ENCODE results near the gene DHRSX.

The DHRSX gene

GRCh38 chrX:2317527-2318055 is 183.2 kb downstream of the DHRSX start:
- H3K4me1 ChIP-seq (ENCODE audit: control insufficient read depth, low read length), result no peaks in the 10 kb centered on the region

GRCh38 chrX:2316534-2316933 is 184.2 kb downstream of the DHRSX start:
- Histone ChIP-seq H3K36me3 (ENCODE audit: control insufficient read depth, low read length) (no peaks in the 10 kb centered on the region), H3K4me2 (ENCODE audit: low read length) (no peak overlapping the region)

More at GRCh38 chrX:2317527-2318055, 183.2 kb downstream of the DHRSX start:
- Histone ChIP-seq H3K36me3 (ENCODE audit: control insufficient read depth, low read length) (no peaks in the 10 kb centered on the region), H3K9me2 (replicated peaks; ENCODE audit: control insufficient read depth, low read length) (no peaks in the 10 kb centered on the region), H3K4me2 (ENCODE audit: low read length) (no peak overlapping the region), H3K9me3 (ENCODE audit: control insufficient read depth, insufficient read depth, low read length) (peaks cover 3% of the 10 kb centered on the region; the same call in 1 of the 2 replicates), H3K27ac (ENCODE audit: low read depth, low read length) (no peak overlapping the region), H3K4me3 (ENCODE audit: low read length) (no peak overlapping the region), H3F3A (ENCODE audit: control insufficient read depth, insufficient read depth) (no peaks in the 10 kb centered on the region), H3K27me3 (ENCODE audit: control insufficient read depth, low read length) (no peaks in the 10 kb centered on the region), H4K20me1 (ENCODE audit: control insufficient read depth, insufficient read depth, low read depth, low read length) (no peaks in the 10 kb centered on the region), H3K79me2 (ENCODE audit: control insufficient read depth, low read length) (no peaks in the 10 kb centered on the region)
- TF ChIP-seq EZH2phosphoT487 (IDR thresholded peaks at IDR 0.05; ENCODE audit: borderline replicate concordance, low read length) (no peak), CTCF (IDR thresholded peaks at IDR 0.05; ENCODE audit: low read depth, low read length, poor library complexity, severe bottlenecking) (no peak)

GRCh38 chrX:2315434-2315833 is 185.3 kb downstream of the DHRSX start:
- no peaks in the 10 kb centered on the region for H3K36me3 ChIP-seq (ENCODE audit: control insufficient read depth, low read length)

More at GRCh38 chrX:2316534-2316933, 184.2 kb downstream of the DHRSX start:
- H3K9me3 ChIP-seq (ENCODE audit: control insufficient read depth, insufficient read depth, low read length), result peaks cover 3% of the 10 kb centered on the region; the same call in 1 of the 2 replicates
- H3K9me2 ChIP-seq (replicated peaks; ENCODE audit: control insufficient read depth, low read length), result no peaks in the 10 kb centered on the region
- H3K27ac ChIP-seq (ENCODE audit: low read depth, low read length), result no peak overlapping the region
- no peaks in the 10 kb centered on the region for H3K79me2 ChIP-seq (ENCODE audit: control insufficient read depth, low read length)
- H3K4me1 ChIP-seq (ENCODE audit: control insufficient read depth, low read length), result no peaks in the 10 kb centered on the region
- TF ChIP-seq CTCF (IDR thresholded peaks at IDR 0.05; ENCODE audit: low read depth, low read length, poor library complexity, severe bottlenecking) (no peak), EZH2phosphoT487 (IDR thresholded peaks at IDR 0.05; ENCODE audit: borderline replicate concordance, low read length) (no peak)
- H3K4me3 ChIP-seq (ENCODE audit: low read length), result no peak overlapping the region
- H3F3A ChIP-seq (ENCODE audit: control insufficient read depth, insufficient read depth), result no peaks in the 10 kb centered on the region
- no peaks in the 10 kb centered on the region for H3K27me3 ChIP-seq (ENCODE audit: control insufficient read depth, low read length)
- no peaks in the 10 kb centered on the region for H4K20me1 ChIP-seq (ENCODE audit: control insufficient read depth, insufficient read depth, low read depth, low read length)

More at GRCh38 chrX:2315434-2315833, 185.3 kb downstream of the DHRSX start:
- peaks cover 3% of the 10 kb centered on the region; the same call in 1 of the 2 replicates for H3K9me3 ChIP-seq (ENCODE audit: control insufficient read depth, insufficient read depth, low read length)
- no peaks in the 10 kb centered on the region for H3F3A ChIP-seq (ENCODE audit: control insufficient read depth, insufficient read depth)
- TF ChIP-seq EZH2phosphoT487 (IDR thresholded peaks at IDR 0.05; ENCODE audit: borderline replicate concordance, low read length) (no peak), CTCF (IDR thresholded peaks at IDR 0.05; ENCODE audit: low read depth, low read length, poor library complexity, severe bottlenecking) (no peak)
- no peak overlapping the region for H3K4me3 ChIP-seq (ENCODE audit: low read length)
- H3K27ac ChIP-seq (ENCODE audit: low read depth, low read length), result no peak overlapping the region
- H3K9me2 ChIP-seq (replicated peaks; ENCODE audit: control insufficient read depth, low read length), result no peaks in the 10 kb centered on the region
- no peaks in the 10 kb centered on the region for H3K79me2 ChIP-seq (ENCODE audit: control insufficient read depth, low read length)
- H4K20me1 ChIP-seq (ENCODE audit: control insufficient read depth, insufficient read depth, low read depth, low read length), result no peaks in the 10 kb centered on the region
- no peaks in the 10 kb centered on the region for H3K27me3 ChIP-seq (ENCODE audit: control insufficient read depth, low read length)
- no peak overlapping the region for H3K4me2 ChIP-seq (ENCODE audit: low read length)
- no peaks in the 10 kb centered on the region for H3K4me1 ChIP-seq (ENCODE audit: control insufficient read depth, low read length)
